Measurements from ENCODE around the gene WDR75.
A peak's percentile ranks its signal among the peaks of the same experiment; 100 is the strongest.
"Not testable (repeated sequence)": the region's sequence is repeated elsewhere in the genome, so short reads cannot be mapped to it uniquely, and the experiment has no call there.

The WDR75 gene

DNA sequence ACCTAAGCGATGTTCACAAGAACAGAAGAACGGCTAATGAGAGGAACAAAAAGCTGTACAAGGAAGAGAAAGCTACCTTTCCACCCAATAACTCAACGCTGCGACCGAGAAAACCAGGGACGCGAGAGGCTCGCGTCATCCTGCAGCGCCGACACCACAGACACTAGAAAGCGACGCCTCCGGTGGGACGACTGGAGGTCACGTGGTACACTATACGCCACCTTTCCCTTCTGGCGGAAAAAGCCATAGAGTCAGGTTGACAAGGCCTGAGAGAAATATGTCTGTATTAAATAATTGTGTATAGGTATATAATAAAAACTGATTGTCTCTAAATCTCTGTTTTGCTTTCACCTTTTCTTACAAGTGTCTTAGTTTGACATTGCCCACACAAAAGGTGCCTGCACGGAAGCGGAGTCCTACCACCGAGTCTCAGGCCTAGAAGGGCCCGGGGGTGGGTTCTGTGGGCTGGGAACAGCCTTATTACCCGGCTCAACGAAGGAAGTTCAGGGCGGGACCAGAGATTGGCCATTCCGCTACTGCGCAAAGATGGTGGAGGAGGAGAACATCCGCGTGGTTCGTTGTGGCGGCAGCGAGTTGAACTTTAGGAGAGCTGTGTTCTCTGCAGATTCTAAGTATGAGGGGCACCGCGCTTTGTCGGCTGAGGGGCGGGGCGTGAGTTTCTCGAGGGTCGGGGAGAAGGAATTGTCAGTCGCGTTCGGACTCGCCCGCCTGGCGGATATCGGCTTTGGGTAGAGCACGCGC is at the start of gene WDR75:
Gene WDR75 (plus strand): TSS at position 528 of the 762 bp plus-strand sequence. CDS start 19 bp downstream, at position 547.
- peak; percentile 93 for DNase-seq

DNA sequence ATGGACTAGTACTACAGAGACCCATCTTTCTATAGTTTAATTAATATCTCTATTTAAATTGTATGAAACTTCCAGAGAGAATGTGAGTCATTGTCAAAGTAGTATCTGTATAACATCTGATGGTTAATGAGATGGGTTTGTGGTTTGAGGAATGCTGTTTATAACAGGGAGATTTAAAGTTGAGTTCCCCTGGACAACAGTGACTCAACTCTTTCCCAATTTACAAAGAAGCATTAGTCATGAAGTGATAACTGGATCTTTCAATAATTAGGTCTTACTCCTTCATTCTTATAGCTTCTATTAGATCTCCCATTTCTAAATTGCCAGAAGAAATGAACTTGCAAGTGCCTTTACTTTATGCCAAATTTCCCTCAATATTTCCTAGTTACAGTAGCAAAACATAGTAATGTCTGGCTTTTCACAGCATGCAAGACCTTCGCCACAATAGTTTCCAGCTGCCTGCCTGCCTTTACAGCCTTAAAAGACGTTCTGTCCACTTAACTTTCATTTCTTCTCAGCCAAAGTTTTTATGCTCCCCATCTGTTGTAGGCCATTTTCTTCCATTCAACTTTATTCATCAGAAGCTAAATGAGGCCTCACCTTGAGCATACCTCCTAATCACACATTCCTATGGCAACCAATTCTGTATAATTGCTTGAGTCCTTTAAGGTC is 47.7 kb upstream of the WDR75 start:
- no peak for DNase-seq

DNA sequence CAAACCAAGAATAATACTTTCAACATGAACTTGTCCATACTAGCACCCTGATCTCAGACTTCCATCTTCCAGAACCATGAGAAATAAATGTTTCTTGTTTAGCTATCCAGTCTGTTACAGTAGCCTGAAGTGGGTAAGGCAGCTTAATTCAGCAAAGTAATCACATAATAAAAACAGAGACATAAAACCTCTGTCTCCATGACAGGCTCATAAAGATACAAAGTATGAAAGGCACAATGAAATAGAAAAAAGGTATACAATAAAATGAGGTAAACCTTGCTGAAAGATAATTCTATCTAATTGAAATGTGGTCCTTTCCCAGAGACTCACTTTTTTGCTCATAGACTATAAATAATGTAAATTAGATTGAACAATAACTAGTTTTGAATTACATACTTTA is 46.7 kb upstream of the WDR75 start:
- DNase-seq = no peak

DNA sequence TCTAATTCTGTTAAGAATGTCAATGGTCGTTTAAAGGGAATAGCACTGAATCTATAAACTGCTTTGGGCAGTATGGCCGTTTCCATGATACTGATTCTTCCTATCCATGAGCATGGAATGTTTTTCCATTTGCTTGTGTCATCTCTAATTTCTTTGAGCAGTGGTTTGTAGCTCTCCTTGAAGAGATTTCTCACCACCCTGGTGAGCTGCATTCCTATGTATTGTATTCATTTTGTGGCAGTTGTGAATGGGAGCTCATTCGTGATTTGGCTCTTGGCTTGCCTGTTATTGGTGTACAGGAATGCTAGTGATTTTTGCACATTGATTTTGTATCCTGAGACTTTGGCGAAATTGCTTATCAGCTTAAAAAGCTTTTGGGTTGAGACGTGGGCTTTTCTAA is 38.3 kb upstream of the WDR75 start:
- no peak for DNase-seq

GRCh38 chr2:189406586-189407233 is 34.6 kb upstream of the WDR75 start:
- no peak for DNase-seq

GRCh38 chr2:189407281-189408209 is 33.7 kb upstream of the WDR75 start:
- DNase-seq = no peak

DNA sequence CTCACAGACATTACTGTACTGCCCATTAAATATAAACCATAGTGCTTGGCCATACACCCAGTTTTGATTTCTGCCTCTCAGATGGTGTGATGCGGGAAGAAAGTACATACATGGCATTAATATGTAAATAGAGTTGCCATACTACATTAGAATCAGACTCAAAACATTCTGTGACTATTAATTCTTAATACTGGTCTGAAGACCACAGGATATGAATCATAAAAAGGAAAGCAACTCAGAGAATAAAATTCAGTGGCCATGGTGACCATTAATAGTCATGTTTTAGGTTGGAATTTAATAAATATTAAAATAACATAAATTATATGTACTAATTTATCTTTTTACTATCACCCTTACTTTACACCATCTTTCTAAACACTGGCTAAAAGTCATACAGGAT is 33.0 kb upstream of the WDR75 start:
- no peak for DNase-seq

- DNase-seq = no peak
These were observed 32.1 kb upstream of the WDR75 start for GRCh38 chr2:189409131-189409530.

GRCh38 chr2:189409647-189410046 is 31.6 kb upstream of the WDR75 start:
- no peak for DNase-seq

DNA sequence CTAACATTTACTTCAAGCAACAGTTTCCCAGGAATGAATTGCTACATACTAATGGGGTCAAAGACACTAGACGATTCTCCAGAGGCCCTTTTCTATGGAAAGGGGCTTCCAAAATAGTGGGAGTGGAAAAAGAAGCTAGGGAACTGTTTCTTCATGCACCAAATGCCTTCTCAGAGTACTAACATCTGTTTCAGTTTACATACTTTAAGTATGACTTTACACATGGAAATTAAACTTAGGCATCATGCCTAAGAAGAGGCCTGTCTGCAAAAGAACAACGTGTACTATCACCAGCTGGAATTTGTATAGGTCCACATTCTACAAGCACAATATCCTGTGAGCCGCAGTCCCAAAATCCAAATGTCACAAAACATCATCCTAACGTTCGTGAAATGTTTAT is 29.4 kb upstream of the WDR75 start:
- DNase-seq = no peak

- DNase-seq = peak; percentile 18 to 39
These were observed 28.8 kb upstream of the WDR75 start for GRCh38 chr2:189412330-189412953.

GRCh38 chr2:189413249-189413648 is 28.0 kb upstream of the WDR75 start:
- no peak for DNase-seq

GRCh38 chr2:189421644-189422043 is 19.6 kb upstream of the WDR75 start:
- no peak for DNase-seq

- DNase-seq = no peak
These were observed 16.3 kb upstream of the WDR75 start for GRCh38 chr2:189424961-189425360.

DNA sequence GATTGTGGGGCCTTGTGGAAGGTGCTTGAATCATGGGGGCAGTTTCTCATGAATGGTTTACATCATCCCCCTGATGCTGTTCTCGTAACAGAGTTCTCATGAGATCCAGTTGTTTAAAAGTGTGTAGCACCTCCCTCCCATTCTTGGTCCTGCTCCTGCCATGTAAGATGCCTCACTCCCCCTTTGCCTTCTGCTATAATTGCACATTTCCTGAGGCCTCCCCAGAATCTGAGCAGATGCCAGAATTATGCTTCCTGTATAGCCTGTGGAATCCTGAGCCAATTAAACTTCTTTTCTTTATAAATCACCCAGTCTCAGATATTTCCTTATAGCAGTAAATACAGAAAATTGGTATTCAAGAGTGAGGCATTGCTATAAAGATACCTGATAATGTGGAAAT is 15.6 kb upstream of the WDR75 start:
- no peak for DNase-seq

DNA sequence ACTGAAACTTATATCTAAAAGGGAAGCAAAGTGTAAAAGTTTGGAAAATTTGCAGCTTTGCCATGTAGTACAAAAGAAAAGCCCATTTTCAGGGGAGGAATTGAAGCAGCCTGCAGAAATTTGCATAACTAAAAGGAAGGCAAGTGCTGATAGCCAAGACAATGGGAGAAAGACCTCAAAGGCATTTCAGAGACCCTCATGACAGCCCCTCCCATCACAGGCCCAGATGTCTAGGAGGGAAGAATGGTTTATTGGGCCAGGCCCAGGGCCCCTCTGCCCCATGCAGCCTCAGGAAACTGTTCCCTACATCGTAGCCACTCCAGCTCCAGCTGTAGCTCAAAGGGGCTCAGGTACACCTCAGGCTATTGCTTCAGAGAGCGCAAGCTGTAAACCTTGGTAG is 14.4 kb upstream of the WDR75 start:
- DNase-seq = no peak

GRCh38 chr2:189427872-189428271 is 13.4 kb upstream of the WDR75 start:
- no peak for DNase-seq

- not testable (repeated sequence) for DNase-seq
These were observed 10.8 kb upstream of the WDR75 start for GRCh38 chr2:189430448-189430847.

DNA sequence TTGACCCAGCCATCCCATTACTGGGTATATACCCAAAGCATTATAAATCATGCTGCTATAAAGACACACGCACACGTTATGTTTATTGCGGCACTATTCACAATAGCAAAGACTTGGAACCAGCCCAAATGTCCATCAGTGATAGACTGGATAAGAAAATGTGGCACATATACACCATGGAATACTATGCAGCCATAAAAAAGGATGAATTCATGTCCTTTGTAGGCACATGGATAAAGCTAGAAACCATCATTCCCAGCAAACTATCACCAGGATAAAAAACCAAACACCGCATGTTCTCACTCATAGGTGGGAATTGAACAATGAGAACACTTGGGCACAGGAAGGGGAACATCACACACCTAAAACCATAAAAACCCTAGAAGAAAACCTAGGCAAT is 5.5 kb upstream of the WDR75 start:
- not testable (repeated sequence) for DNase-seq

GRCh38 chr2:189437926-189438325 is 3.3 kb upstream of the WDR75 start:
- no peak for DNase-seq

- DNase-seq = no peak
These were observed 1.9 kb upstream of the WDR75 start for GRCh38 chr2:189439342-189439741.

DNA sequence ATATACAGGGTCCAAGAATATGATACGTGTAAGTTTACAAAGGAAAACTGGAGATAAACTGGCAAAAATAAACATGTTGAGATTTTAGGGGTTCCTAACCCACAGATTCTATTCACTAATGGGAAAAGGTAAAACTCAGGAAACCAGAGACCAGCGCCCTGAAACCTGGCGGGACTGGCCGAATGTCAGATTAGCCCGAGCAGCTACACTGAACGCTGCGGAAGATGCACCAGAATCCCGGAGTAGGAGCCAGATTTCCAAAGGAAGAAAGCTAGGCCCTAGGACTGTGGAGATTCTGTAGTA is 679 bp upstream of the WDR75 start:
- no peak for DNase-seq

DNA sequence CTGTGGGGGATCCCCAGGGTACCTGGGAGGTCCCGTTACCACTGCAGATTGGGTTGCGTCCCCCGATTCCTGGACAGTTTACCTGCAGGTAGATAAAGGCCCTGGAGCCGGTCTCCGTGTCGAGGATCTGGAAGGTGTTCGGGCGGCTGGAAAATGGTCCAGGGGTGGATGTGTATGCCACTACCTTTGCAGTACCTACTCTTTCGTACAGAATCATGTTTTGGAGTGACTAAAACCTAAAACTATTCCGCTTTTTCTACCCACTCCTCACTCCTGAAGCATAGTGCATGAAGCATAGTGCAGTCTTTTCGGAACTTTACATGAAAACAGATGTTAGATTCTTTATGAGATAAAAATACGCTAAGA is 418 bp downstream of the WDR75 start:
- no peak for DNase-seq

Measured in activated CD4-positive, alpha-beta T cell treated with anti-CD3 and anti-CD28 coated beads, Interleukin-2, amount 50 U/mL, for 4 hours (primary cell).